PC-9 (cell line): ENCODE results near the gene RAD51D.

ENCODE experiments used
- EZH2 ChIP-seq: fragments of 200-600 bp; sonication (generic); IDR thresholded peaks from 2 replicates; pipeline ENCODE4 v1.8.0; 2017; ENCODE audit warnings: antibody characterized with exemption, low read depth
- TF ChIP-seq, protein P1 (sequence below): fragments of 200-600 bp; sonication (generic); conservative IDR thresholded peaks from 2 replicates; pipeline ENCODE4 v1.6.1; 2017; ENCODE audit warnings: mixed run types, antibody characterized with exemption, mild to moderate bottlenecking, moderate library complexity

DNA sequence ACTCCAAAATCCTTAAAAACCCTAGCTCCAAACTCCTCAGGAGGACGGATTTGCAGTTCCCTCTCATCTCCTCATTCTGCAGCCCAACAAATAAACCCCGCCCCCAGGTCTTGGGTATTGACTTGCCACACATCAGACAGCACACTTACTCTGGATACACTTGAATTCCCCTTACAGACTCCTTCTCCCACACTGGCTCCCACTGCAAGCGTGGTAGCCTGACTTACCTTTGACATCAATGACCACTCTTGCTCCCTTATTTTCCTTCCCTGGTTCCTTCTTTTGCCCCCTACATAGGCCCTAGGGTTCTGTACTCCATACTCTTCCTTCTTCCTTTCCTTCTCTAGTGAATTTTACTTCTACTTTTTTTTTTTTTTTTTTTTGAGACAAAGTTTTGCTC, 63.6 kb downstream of the RAD51D start:
- TF ChIP-seq, protein P1, sequence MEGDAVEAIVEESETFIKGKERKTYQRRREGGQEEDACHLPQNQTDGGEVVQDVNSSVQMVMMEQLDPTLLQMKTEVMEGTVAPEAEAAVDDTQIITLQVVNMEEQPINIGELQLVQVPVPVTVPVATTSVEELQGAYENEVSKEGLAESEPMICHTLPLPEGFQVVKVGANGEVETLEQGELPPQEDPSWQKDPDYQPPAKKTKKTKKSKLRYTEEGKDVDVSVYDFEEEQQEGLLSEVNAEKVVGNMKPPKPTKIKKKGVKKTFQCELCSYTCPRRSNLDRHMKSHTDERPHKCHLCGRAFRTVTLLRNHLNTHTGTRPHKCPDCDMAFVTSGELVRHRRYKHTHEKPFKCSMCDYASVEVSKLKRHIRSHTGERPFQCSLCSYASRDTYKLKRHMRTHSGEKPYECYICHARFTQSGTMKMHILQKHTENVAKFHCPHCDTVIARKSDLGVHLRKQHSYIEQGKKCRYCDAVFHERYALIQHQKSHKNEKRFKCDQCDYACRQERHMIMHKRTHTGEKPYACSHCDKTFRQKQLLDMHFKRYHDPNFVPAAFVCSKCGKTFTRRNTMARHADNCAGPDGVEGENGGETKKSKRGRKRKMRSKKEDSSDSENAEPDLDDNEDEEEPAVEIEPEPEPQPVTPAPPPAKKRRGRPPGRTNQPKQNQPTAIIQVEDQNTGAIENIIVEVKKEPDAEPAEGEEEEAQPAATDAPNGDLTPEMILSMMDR, result no peak
- TF ChIP-seq EZH2, result no peak
